NT2/D1 (cell line): Measurements from ENCODE around the gene NLRC5.

Source experiments
- DNase-seq: peaks from one replicate; pipeline ENCODE4 v3.0.0-alpha.2; 2011; ENCODE audit warnings: low read depth, low spot score
- H3K27me3 ChIP-seq: 2 replicates; pipeline ENCODE4 v1.6.0; 2011; ENCODE audit warnings: mild to moderate bottlenecking; ENCODE audit not compliant: insufficient read length, insufficient read depth
- H3K36me3 ChIP-seq: 2 replicates; pipeline ENCODE4 v1.6.1; 2011; ENCODE audit warnings: mild to moderate bottlenecking, low read length, mixed read lengths; ENCODE audit not compliant: insufficient read depth, insufficient read length
- H3K4me1 ChIP-seq: 2 replicates; pipeline ENCODE4 v1.5.1; 2011; ENCODE audit not compliant: insufficient read depth, insufficient read length
- H3K4me3 ChIP-seq: 2 replicates; pipeline ENCODE4 v1.5.1; 2011; ENCODE audit warnings: low read depth; ENCODE audit not compliant: insufficient read length
- H3K9ac ChIP-seq: 2 replicates; pipeline ENCODE4 v1.6.0; 2011; ENCODE audit warnings: low read depth; ENCODE audit not compliant: insufficient read length
- H3K9me3 ChIP-seq: 2 replicates; pipeline ENCODE4 v1.5.1; 2011; ENCODE audit warnings: mild to moderate bottlenecking, low read length; ENCODE audit not compliant: insufficient read depth
- SUZ12 ChIP-seq: IDR thresholded peaks from 2 replicates; pipeline ENCODE4 v1.6.1; 2011; ENCODE audit not compliant: insufficient read length, insufficient read depth; ENCODE audit errors: extremely low read depth
- YY1 ChIP-seq: IDR thresholded peaks from 2 replicates; pipeline ENCODE4 v1.6.1; 2011; ENCODE audit not compliant: insufficient read length, insufficient read depth
- ZNF274 ChIP-seq: IDR thresholded peaks from 2 replicates; pipeline ENCODE4 v1.6.1; 2011; ENCODE audit warnings: mild to moderate bottlenecking, low read depth, low read length

The NLRC5 gene

DNA sequence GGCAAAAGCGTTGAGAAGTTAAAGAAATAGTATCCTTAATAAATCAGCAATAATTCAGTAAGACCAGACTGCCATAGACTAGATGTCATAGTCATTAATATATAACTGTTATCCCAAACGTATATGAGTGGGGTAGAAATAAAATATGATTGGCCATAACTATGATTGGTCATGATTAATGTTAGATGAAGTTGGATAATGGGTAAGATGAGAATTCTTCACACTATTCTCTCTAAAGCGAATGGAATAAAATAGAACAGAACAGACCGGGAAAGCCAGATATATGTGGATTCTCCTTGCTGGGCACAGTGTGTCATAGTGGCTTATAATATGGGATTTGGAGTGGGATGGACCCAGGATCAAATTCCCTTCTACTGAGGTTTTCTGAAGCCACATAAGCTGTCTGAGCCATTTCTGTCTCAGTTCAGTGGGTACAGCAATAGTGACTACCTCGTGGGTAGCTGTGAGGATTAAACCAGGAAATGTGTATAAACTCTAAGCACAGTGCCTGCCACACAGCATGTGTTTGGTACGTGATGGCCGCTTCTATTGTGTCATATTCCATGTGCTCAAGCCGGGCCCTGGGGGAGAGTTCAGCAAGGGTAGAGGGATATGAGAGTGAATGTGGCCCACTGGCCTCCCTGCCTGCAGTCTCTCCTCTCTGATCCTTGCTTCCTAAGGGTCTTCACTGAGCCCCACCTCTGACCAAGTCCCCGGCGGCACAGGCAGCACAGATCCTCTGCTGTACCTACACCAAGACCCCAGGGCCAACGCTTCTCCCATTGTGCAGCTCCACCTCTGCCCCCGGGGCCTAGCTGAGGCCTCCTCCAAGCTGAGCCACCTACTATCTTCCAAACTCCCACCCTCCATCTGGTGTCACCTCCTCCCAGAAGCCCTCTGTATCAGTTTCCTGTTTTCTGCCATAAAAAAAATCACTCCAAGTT is 23.9 kb upstream of the NLRC5 start:
- no peak for DNase-seq
- TF ChIP-seq SUZ12 (no peak), YY1 (no peak), ZNF274 (no peak)
- Histone ChIP-seq H3K4me3 (no peak overlapping the region), H3K4me1 (peaks cover 3% of the 10 kb centered on the region), H3K9me3 (no peaks in the 10 kb centered on the region), H3K36me3 (no peaks in the 10 kb centered on the region), H3K27me3 (no peaks in the 10 kb centered on the region), H3K9ac (no peak overlapping the region)

DNA sequence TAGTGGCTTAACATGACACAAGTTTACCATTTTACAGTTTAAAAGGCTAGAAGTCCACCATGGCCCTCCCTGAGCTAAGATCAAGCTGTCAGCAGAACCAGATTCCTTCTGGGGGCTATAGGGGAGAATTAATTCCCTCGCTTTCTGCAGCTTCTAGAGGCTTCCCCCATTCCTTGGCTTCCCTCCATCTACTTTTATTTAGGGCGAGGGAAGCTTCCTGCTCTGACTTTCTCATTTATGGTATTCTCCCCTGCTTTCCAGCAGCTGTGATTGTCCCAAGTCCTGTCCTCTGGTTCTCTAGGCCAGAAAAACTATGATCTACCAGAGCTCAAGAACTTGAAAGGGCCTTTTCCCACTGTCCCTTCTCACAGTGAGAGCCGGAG is 23.3 kb upstream of the NLRC5 start:
- Histone ChIP-seq H3K27me3 (no peaks in the 10 kb centered on the region), H3K9me3 (no peaks in the 10 kb centered on the region), H3K9ac (no peak overlapping the region), H3K4me3 (no peak overlapping the region), H3K4me1 (peaks cover 3% of the 10 kb centered on the region), H3K36me3 (no peaks in the 10 kb centered on the region)
- no peak for TF ChIP-seq SUZ12
- no peak for TF ChIP-seq YY1
- no peak for DNase-seq

DNA sequence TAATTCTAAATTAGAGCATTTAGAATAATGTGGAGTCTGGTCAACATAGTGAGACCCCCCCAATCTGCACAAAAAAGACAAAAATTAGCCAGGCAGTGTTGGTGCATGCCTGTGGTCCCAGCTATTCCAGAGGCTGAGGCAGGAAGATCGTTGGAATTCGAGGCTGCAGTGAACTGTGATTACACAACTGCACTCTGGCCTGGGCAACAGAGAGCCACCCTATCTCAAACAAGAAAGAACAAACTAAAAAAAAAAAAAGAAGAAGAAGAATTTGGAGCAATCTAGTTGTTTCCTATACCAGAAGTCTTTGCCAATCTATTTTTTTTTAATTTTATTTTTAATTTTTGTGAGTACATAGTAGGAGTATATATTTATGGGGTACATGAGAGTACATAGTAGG is 21.6 kb upstream of the NLRC5 start:
- Histone ChIP-seq H3K9ac (no peak overlapping the region), H3K36me3 (no peaks in the 10 kb centered on the region), H3K9me3 (no peaks in the 10 kb centered on the region), H3K4me3 (no peak overlapping the region), H3K4me1 (peaks cover 3% of the 10 kb centered on the region), H3K27me3 (no peaks in the 10 kb centered on the region)
- no peak for TF ChIP-seq ZNF274
- TF ChIP-seq YY1 = no peak
- TF ChIP-seq SUZ12 = no peak
- DNase-seq = no peak

DNA sequence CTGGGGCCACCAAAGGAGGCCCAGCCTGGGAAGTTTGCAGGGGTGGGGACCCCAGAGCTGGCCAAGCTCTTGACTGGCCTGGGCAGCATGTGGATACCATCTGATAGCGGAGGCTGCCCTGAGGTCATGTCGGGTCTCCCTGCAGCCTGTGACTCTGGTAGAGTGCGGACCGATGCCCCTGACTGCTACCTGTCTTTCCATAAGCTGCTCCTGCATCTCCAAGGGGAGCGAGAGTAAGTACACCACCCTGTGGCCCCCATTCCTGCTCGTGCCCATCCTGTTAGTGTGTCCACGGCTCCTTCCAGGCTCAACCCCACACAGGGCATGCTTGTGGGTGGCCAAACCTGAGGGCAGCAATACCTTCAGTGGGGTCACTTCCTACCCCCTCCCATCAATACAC is 19.6 kb upstream of the NLRC5 start:
- no peak for DNase-seq
- H3K36me3 ChIP-seq = no peaks in the 10 kb centered on the region
- no peak overlapping the region for H3K4me3 ChIP-seq
- no peak overlapping the region for H3K9ac ChIP-seq
- H3K4me1 ChIP-seq = peaks cover 3% of the 10 kb centered on the region
- no peaks in the 10 kb centered on the region for H3K9me3 ChIP-seq
- TF ChIP-seq ZNF274 (no peak), YY1 (no peak), SUZ12 (no peak)
- H3K27me3 ChIP-seq = no peaks in the 10 kb centered on the region

DNA sequence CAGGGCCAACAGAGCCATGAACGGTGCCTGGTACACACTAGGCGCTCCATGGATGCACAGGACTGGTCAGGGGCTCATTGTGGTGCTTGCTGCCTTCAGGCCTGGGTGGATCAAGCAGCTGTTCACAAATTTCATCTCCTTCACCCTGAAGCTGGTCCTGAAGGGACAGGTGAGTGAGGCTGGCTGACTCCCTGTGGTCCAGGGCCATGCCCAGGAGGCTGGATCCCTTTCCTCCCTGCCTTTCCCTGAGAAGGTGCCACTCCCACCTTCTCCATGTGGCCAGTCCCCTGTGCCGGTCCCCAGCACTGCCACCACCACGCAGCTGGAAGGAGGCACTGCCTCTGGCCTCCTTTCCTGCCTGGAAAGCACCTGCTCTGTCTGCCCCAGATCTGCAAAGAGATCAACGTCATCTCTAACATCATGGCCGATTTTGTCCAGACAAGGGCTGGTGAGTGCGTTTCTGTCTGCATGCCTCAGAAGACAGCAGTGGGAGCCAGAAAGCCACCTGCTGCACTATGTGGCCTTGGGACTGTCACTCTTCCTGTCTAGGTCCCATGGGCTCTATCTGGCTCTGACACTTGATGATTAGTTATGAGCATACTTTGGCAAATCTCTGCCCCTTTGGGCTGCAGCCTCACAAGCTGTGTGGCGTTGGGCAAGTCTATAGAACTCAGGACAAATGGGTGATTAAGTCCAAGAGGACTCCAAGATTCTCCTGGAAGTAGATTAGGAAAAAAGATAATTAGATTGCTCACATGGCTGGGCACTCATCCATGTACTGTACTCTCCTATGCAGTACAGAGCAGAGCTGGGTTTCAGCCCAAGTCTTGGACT is 18.2 kb upstream of the NLRC5 start:
- Histone ChIP-seq H3K36me3 (no peaks in the 10 kb centered on the region), H3K9ac (peak overlapping the region; percentile 8), H3K4me1 (no peaks in the 10 kb centered on the region), H3K4me3 (no peak overlapping the region), H3K9me3 (no peaks in the 10 kb centered on the region), H3K27me3 (no peaks in the 10 kb centered on the region)
- no peak for DNase-seq
- TF ChIP-seq YY1 = no peak
- no peak for TF ChIP-seq ZNF274
- no peak for TF ChIP-seq SUZ12

DNA sequence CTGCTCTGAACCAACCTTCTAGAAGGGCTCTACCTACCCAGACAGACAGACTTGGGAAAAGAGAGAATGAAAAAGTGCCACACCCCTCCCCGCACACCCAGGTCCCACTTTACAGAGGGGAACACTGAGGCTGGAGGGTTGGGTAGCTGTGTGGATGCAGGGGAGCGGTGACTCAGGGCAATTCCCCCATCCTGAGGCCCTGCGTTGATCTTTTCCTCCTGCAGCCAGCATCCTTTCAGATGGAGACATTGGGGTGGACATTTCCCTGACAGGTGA is 17.7 kb upstream of the NLRC5 start:
- no peaks in the 10 kb centered on the region for H3K36me3 ChIP-seq
- no peaks in the 10 kb centered on the region for H3K9me3 ChIP-seq
- no peaks in the 10 kb centered on the region for H3K27me3 ChIP-seq
- H3K4me1 ChIP-seq = no peaks in the 10 kb centered on the region
- DNase-seq = no peak
- H3K4me3 ChIP-seq = no peak overlapping the region
- H3K9ac ChIP-seq = no peak overlapping the region
- no peak for TF ChIP-seq SUZ12
- no peak for TF ChIP-seq YY1
- TF ChIP-seq ZNF274 = no peak

DNA sequence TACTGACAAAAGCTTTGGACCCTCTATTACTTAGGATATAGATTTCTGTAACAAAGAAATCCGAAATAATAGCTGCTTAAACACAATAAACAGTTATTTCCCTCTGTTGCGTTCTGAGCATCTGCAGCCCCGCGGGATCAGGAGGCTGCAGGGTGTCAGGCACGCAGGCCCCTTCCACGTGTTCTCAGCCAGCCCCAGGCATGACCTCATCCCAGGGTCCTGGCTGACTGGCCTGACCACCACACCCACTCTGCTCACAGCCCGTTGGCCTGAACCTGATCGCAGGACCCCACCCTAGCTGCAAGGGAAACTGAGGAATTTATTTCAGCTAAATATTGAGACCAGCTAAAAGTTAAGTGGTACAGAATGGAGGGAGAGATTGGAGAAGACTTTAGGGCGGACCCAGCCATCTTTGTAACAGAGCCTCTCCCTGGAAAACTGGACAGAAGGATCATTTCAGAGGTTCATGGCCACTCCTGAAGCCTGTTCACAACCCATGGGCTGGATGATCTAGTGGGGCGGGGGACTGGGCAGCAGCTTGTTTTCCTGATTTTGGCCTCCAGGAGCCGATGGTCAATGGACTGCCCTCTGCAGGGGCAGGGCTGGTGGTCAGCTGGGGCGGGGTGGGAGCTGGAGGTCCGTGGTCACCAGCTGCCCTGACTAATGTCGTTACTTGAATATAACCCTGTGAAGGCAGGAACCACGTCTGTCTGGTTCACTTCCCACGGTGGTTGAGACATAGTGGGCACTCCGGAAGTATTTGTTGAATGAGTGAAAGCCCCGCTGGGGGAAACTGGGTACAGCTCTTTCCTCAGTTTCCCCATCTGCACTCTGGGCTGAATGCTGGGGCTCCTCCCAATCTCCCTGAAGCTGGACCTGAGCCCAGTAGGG is 16.7 kb upstream of the NLRC5 start:
- H3K4me3 ChIP-seq = no peak overlapping the region
- no peaks in the 10 kb centered on the region for H3K9me3 ChIP-seq
- no peaks in the 10 kb centered on the region for H3K4me1 ChIP-seq
- no peak overlapping the region for H3K9ac ChIP-seq
- no peaks in the 10 kb centered on the region for H3K27me3 ChIP-seq
- no peaks in the 10 kb centered on the region for H3K36me3 ChIP-seq
- TF ChIP-seq YY1 = no peak
- TF ChIP-seq ZNF274 = no peak
- no peak for TF ChIP-seq SUZ12
- no peak for DNase-seq
